Cardiac muscle cell (in vitro differentiated cells and primary cell): Measurements from ENCODE around the gene FBH1. TPM values are rescaled to one million over a fixed set of nuclear protein-coding genes. Genes with fewer than 3 reads are reported as not detected.
"Not testable (repeated sequence)": the region's sequence is repeated elsewhere in the genome, so short reads cannot be mapped to it uniquely, and the experiment has no call there.

ENCODE experiments used
- DNase-seq, 2 donors: peaks; one replicate each; pipeline versions ENCODE4 v3.0.0 to v3.0.0-alpha.2; 2010 to 2017; ENCODE audit warnings: low read depth in 1 of 2, low spot score in 1 of 2
- H3K27ac ChIP-seq: fragments of 200-600 bp; sonication (generic); 2 replicates; pipeline ENCODE4 v1.5.1; 2016
- H3K27me3 ChIP-seq: fragments of 200-600 bp; sonication (generic); 2 replicates; pipeline ENCODE4 v1.6.0; 2016; ENCODE audit warnings: control low read depth
- H3K36me3 ChIP-seq: fragments of 200-600 bp; sonication (generic); 2 replicates; pipeline ENCODE4 v1.5.1; 2016; ENCODE audit warnings: control low read depth
- H3K4me1 ChIP-seq: fragments of 200-600 bp; sonication (generic); 2 replicates; pipeline ENCODE4 v1.8.1; 2017; ENCODE audit warnings: low read depth, mild to moderate bottlenecking, mixed run types
- H3K4me3 ChIP-seq: fragments of 200-600 bp; sonication (generic); 2 replicates; pipeline ENCODE4 v1.5.1; 2016; ENCODE audit warnings: mild to moderate bottlenecking
- H3K9me3 ChIP-seq: fragments of 200-600 bp; sonication (generic); 2 replicates; pipeline ENCODE4 v1.5.1; 2017; ENCODE audit warnings: low read depth, mild to moderate bottlenecking, control low read depth
- CTCF ChIP-seq: IDR thresholded peaks from 2 replicates; pipeline ENCODE4 v1.5.1; 2012; ENCODE audit warnings: low read depth, mild to moderate bottlenecking, low read length
- polyA plus RNA-seq: library from polyadenylated mRNA; unstranded; fragments of >200 nt; fragmentation: Nextera tagmentation; extraction: Ambion mirVana; gene quantifications from 2 replicates; pipeline ENCODE4 v1.2.1, GENCODE V29; 2016
- total RNA-seq: library from RNA; depleted of rRNA; stranded (reverse); fragments of >200 nt; gene quantifications from 2 replicates; pipeline ENCODE4 v1.2.3, GENCODE V29; 2016

Gene FBH1
- total and polyA plus RNA-seq, 2 experiments from 2014 or later = 185 to 196 TPM

DNA sequence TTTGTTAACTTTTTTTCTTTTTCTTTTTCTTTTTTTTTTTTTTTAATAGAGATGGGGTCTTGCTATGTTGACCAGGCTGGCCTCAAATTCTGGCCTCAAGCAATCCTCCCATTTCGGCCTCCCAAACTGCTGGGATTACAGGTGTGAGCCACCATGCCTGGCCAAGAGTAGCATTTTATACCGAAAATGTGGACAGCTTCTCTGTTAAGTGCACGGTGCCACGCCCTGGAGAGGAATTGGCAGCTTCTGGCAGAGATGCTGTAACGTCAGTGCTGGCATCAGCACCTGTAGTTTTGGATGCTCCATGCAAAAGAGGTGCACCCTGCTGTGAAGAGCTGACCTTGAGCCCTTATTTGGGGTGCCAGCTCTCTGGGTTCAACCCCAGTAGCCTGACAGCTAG, 69.1 kb downstream of the FBH1 start:
- Histone ChIP-seq H3K4me1 (no peaks in the 10 kb centered on the region), H3K9me3 (no peaks in the 10 kb centered on the region), H3K27ac (no peak overlapping the region), H3K27me3 (no peaks in the 10 kb centered on the region), H3K4me3 (no peak overlapping the region), H3K36me3 (no peaks in the 10 kb centered on the region)
- DNase-seq = no peak
- no peak for TF ChIP-seq CTCF

- no peaks in the 10 kb centered on the region for H3K9me3 ChIP-seq
These were observed 69.6 kb downstream of the FBH1 start for GRCh38 chr10:5959581-5960069.

GRCh38 chr10:5960070-5960972, 70.3 kb downstream of the FBH1 start:
- no peak overlapping the region for H3K4me3 ChIP-seq
- TF ChIP-seq CTCF = no peak
- DNase-seq = peak in 1 of 2 donors; percentile 79
- H3K9me3 ChIP-seq = no peaks in the 10 kb centered on the region
- H3K36me3 ChIP-seq = no peaks in the 10 kb centered on the region
- no peak overlapping the region for H3K27ac ChIP-seq
- H3K4me1 ChIP-seq = no peaks in the 10 kb centered on the region
- H3K27me3 ChIP-seq = no peaks in the 10 kb centered on the region

More at GRCh38 chr10:5959581-5960069, 69.6 kb downstream of the FBH1 start:
- H3K27ac ChIP-seq = no peak overlapping the region
- H3K36me3 ChIP-seq = no peaks in the 10 kb centered on the region
- H3K27me3 ChIP-seq = no peaks in the 10 kb centered on the region
- DNase-seq = no peak
- no peaks in the 10 kb centered on the region for H3K4me1 ChIP-seq
- no peak overlapping the region for H3K4me3 ChIP-seq
- no peak for TF ChIP-seq CTCF

- H3K27me3 ChIP-seq, H3K9me3 ChIP-seq, H3K27ac ChIP-seq, H3K4me3 ChIP-seq, H3K36me3 ChIP-seq, H3K4me1 ChIP-seq, DNase-seq: not testable (repeated sequence)
These were observed 70.9 kb downstream of the FBH1 start for GRCh38 chr10:5960973-5961275.

GRCh38 chr10:5961405-5962100, 71.5 kb downstream of the FBH1 start:
- no peaks in the 10 kb centered on the region for H3K36me3 ChIP-seq
- no peaks in the 10 kb centered on the region for H3K27me3 ChIP-seq
- H3K9me3 ChIP-seq = no peaks in the 10 kb centered on the region
- no peak overlapping the region for H3K27ac ChIP-seq
- no peak for TF ChIP-seq CTCF
- no peaks in the 10 kb centered on the region for H3K4me1 ChIP-seq
- no peak overlapping the region for H3K4me3 ChIP-seq
- no peak for DNase-seq

GRCh38 chr10:5962358-5962940, 72.4 kb downstream of the FBH1 start:
- not testable (repeated sequence) for H3K27ac ChIP-seq, H3K9me3 ChIP-seq, H3K36me3 ChIP-seq, H3K4me3 ChIP-seq, H3K27me3 ChIP-seq, DNase-seq, H3K4me1 ChIP-seq
